GM19395 (cell line): ENCODE results near the gene COL9A2.

Source experiments
- ATAC-seq: cut with Tn5 transposase; IDR thresholded peaks from one replicate; pipeline ENCODE4 v1.9.1; 2021; ENCODE audit warnings: mild to moderate bottlenecking, moderate library complexity; ENCODE audit not compliant: unreplicated experiment

The COL9A2 gene

GRCh38 chr1:40318970-40319621, 2.0 kb upstream of the COL9A2 start:
- no peak for ATAC-seq

GRCh38 chr1:40318476-40318875, 1.4 kb upstream of the COL9A2 start:
- ATAC-seq = no peak

- ATAC-seq = no peak
Observed at GRCh38 chr1:40317394-40318074, 448 bp upstream of the COL9A2 start.

GRCh38 chr1:40315795-40316594, 1.1 kb downstream of the COL9A2 start:
- ATAC-seq = no peak

- ATAC-seq = no peak
Observed at GRCh38 chr1:40315239-40315794, 1.8 kb downstream of the COL9A2 start.

GRCh38 chr1:40314721-40315238, 2.3 kb downstream of the COL9A2 start:
- ATAC-seq = no peak

GRCh38 chr1:40313958-40314720, 2.9 kb downstream of the COL9A2 start:
- no peak for ATAC-seq

- no peak for ATAC-seq
Observed at GRCh38 chr1:40313329-40313957, 3.6 kb downstream of the COL9A2 start.

GRCh38 chr1:40312238-40313205, 4.6 kb downstream of the COL9A2 start:
- ATAC-seq = peak; percentile 56

GRCh38 chr1:40311692-40312091, 5.4 kb downstream of the COL9A2 start:
- ATAC-seq = no peak

- no peak for ATAC-seq
Observed at GRCh38 chr1:40310983-40311642, 6.0 kb downstream of the COL9A2 start.

- ATAC-seq = no peak
Observed at GRCh38 chr1:40310129-40310461, 7.0 kb downstream of the COL9A2 start.

GRCh38 chr1:40309374-40310128, 7.5 kb downstream of the COL9A2 start:
- no peak for ATAC-seq

GRCh38 chr1:40308036-40308727, 8.9 kb downstream of the COL9A2 start:
- ATAC-seq = no peak

GRCh38 chr1:40307186-40307585, 9.9 kb downstream of the COL9A2 start:
- ATAC-seq = no peak

GRCh38 chr1:40306296-40306695, 10.8 kb downstream of the COL9A2 start:
- ATAC-seq = no peak

- no peak for ATAC-seq
Observed at GRCh38 chr1:40305871-40306270, 11.2 kb downstream of the COL9A2 start.
